Nucleus accumbens (tissue), 56 donors: ENCODE results near the gene STIM1.

Source experiments
- DNase-seq, 56 donors: peaks; one replicate each; lab custom pipeline; 2025; lab: John Stamatoyannopoulos, UW

Gene STIM1

GRCh38 chr11:3964056-3964455, 108.6 kb downstream of the STIM1 start:
- no peak for DNase-seq

- no peak for DNase-seq
These were observed 109.6 kb downstream of the STIM1 start for GRCh38 chr11:3964935-3965604.

- no peak for DNase-seq
These were observed 112.2 kb downstream of the STIM1 start for GRCh38 chr11:3967695-3968094.

GRCh38 chr11:3969200-3969599, 113.7 kb downstream of the STIM1 start:
- no peak for DNase-seq

- no peak for DNase-seq
These were observed 114.1 kb downstream of the STIM1 start for GRCh38 chr11:3969613-3970012.

- DNase-seq, result no peak
These were observed 114.6 kb downstream of the STIM1 start for GRCh38 chr11:3970108-3970507.

GRCh38 chr11:3971756-3972404, 116.4 kb downstream of the STIM1 start:
- DNase-seq, result no peak

- no peak for DNase-seq
These were observed 117.0 kb downstream of the STIM1 start for GRCh38 chr11:3972431-3972830.

- DNase-seq, result no peak
These were observed 121.6 kb downstream of the STIM1 start for GRCh38 chr11:3977078-3977477.

- no peak for DNase-seq
These were observed 125.7 kb downstream of the STIM1 start for GRCh38 chr11:3981084-3981633.

GRCh38 chr11:3982431-3982830, 127.0 kb downstream of the STIM1 start:
- DNase-seq, result no peak

GRCh38 chr11:3983101-3983500, 127.6 kb downstream of the STIM1 start:
- no peak for DNase-seq

- DNase-seq, result peak in 1 of 56 donors; percentile 1
These were observed 129.4 kb downstream of the STIM1 start for GRCh38 chr11:3984896-3985295.

GRCh38 chr11:3985631-3986030, 130.2 kb downstream of the STIM1 start:
- DNase-seq, result no peak

GRCh38 chr11:3986301-3986700, 130.8 kb downstream of the STIM1 start:
- DNase-seq, result no peak

GRCh38 chr11:3989276-3989920, 133.9 kb downstream of the STIM1 start:
- DNase-seq, result peak in 9 of 56 donors; percentile 1 to 17 (median 7)

- no peak for DNase-seq
These were observed 134.4 kb downstream of the STIM1 start for GRCh38 chr11:3989921-3990290.

GRCh38 chr11:3990406-3990805, 134.9 kb downstream of the STIM1 start:
- DNase-seq, result no peak

GRCh38 chr11:3992964-3993363, 137.5 kb downstream of the STIM1 start:
- DNase-seq, result no peak

- DNase-seq, result no peak
These were observed 138.7 kb downstream of the STIM1 start for GRCh38 chr11:3994030-3994640.

GRCh38 chr11:3995307-3995706, 139.8 kb downstream of the STIM1 start:
- DNase-seq, result no peak
